WTC11 (cell line): ENCODE results near the gene ARMH1. TPM values are rescaled to one million over a fixed set of nuclear protein-coding genes. Genes with fewer than 3 reads are reported as not detected.

Experiments
- ATAC-seq: fragments of 200-7000 bp; cut with Tn5 transposase; 2 replicates; pipeline ENCODE4 v1.10.0; 2021; ENCODE audit warnings: mild to moderate bottlenecking, moderate library complexity
- CTCF ChIA-PET: fragments of 300-600 bp; sonication (Branson Sonifier 250); formaldehyde crosslinking; loops from one replicate; lab custom pipeline; 2021; ENCODE audit warnings: antibody characterized with exemption; lab: Charles Lee
- POLR2A ChIA-PET: fragments of 350-600 bp; sonication (Branson Sonifier 250); formaldehyde crosslinking; loops from one replicate; lab custom pipeline; 2021; ENCODE audit warnings: antibody characterized with exemption; lab: Charles Lee
- DNase-seq: peaks from one replicate; pipeline ENCODE4 v3.0.0; 2021; ENCODE audit warnings: low spot score
- H3K27ac Mint-ChIP-seq: 2 replicates; pipeline ENCODE4 v1.8.0; 2021; ENCODE audit warnings: mixed read lengths
- H3K27me3 Mint-ChIP-seq: 2 replicates; pipeline ENCODE4 v1.8.0; 2021; ENCODE audit warnings: low read depth, mild to moderate bottlenecking, moderate library complexity, mixed read lengths
- H3K36me3 Mint-ChIP-seq: 2 replicates; pipeline ENCODE4 v1.8.0; 2021; ENCODE audit warnings: mixed read lengths
- H3K4me1 Mint-ChIP-seq: 2 replicates; pipeline ENCODE4 v1.8.0; 2022; ENCODE audit warnings: mixed read lengths
- H3K4me3 Mint-ChIP-seq: 2 replicates; pipeline ENCODE4 v1.8.0; 2021; ENCODE audit warnings: mild to moderate bottlenecking, moderate library complexity, mixed read lengths
- H3K9me3 Mint-ChIP-seq: 2 replicates; pipeline ENCODE4 v1.8.0; 2021; ENCODE audit warnings: mixed read lengths
- ETV6 ChIP-seq: sonication (generic); formaldehyde crosslinking; IDR thresholded peaks from 2 replicates; pipeline ENCODE4 v1.8.1; 2022; ENCODE audit warnings: mild to moderate bottlenecking, missing genetic modification reagents
- GTF2I ChIP-seq: fragments of 250-450 bp; sonication (Bioruptor Pico); conservative IDR thresholded peaks from 2 replicates; pipeline ENCODE4 v1.4.0; 2021; ENCODE audit warnings: mild to moderate bottlenecking
- MXD4 ChIP-seq: fragments of 250-450 bp; sonication (Bioruptor Pico); IDR thresholded peaks from 2 replicates; pipeline ENCODE4 v1.8.0; 2021; ENCODE audit warnings: mild to moderate bottlenecking, moderate library complexity, borderline replicate concordance
- NR3C1 ChIP-seq: sonication (generic); formaldehyde crosslinking; conservative IDR thresholded peaks from 2 replicates; pipeline ENCODE4 v1.8.1; 2023; ENCODE audit warnings: low read depth, mild to moderate bottlenecking, missing genetic modification reagents
- RELA ChIP-seq: sonication (generic); formaldehyde crosslinking; IDR thresholded peaks from 2 replicates; pipeline ENCODE4 v1.8.1; 2022; ENCODE audit warnings: missing genetic modification reagents, mild to moderate bottlenecking, borderline replicate concordance
- TEAD1 ChIP-seq: sonication (generic); formaldehyde crosslinking; IDR thresholded peaks from 2 replicates; pipeline ENCODE4 v1.8.0; 2022; ENCODE audit warnings: mild to moderate bottlenecking, missing genetic modification reagents
- ZNF219 ChIP-seq: sonication (generic); formaldehyde crosslinking; IDR thresholded peaks from 2 replicates; pipeline ENCODE4 v1.8.0; 2023; ENCODE audit warnings: missing genetic modification reagents, mild to moderate bottlenecking, borderline replicate concordance
- ZNF263 ChIP-seq: sonication (generic); formaldehyde crosslinking; IDR thresholded peaks from 2 replicates; pipeline ENCODE4 v1.8.1; 2022; ENCODE audit warnings: low read depth, mild to moderate bottlenecking, moderate library complexity, missing genetic modification reagents
- total RNA-seq: library from RNA; stranded (reverse); gene quantifications from 3 replicates; pipeline ENCODE4 v1.2.3, GENCODE V29; 2021
- TF ChIP-seq, protein P1 (sequence below): sonication (generic); formaldehyde crosslinking; IDR thresholded peaks from 2 replicates; pipeline ENCODE4 v1.8.0; 2022; ENCODE audit warnings: missing genetic modification reagents
- TF ChIP-seq, protein P2 (sequence below): sonication (generic); formaldehyde crosslinking; IDR thresholded peaks from 2 replicates; pipeline ENCODE4 v1.8.1; 2022; ENCODE audit warnings: low read depth, missing genetic modification reagents, borderline replicate concordance
- TF ChIP-seq, protein P3 (sequence below): fragments of 250-450 bp; sonication (Bioruptor Pico); IDR thresholded peaks from 2 replicates; pipeline ENCODE4 v1.9.0; 2021; ENCODE audit warnings: mild to moderate bottlenecking
- TF ChIP-seq, protein P4 (sequence below): fragments of 200-600 bp; IDR thresholded peaks from 2 replicates; pipeline ENCODE4 v1.8.0; 2022; ENCODE audit warnings: antibody characterized with exemption
- TF ChIP-seq, protein P5 (sequence below): sonication (generic); formaldehyde crosslinking; IDR thresholded peaks from 2 replicates; pipeline ENCODE4 v1.8.0; 2022; ENCODE audit warnings: mild to moderate bottlenecking, missing genetic modification reagents
- TF ChIP-seq, protein P6 (sequence below): sonication (generic); formaldehyde crosslinking; IDR thresholded peaks from 2 replicates; pipeline ENCODE4 v1.8.1; 2023; ENCODE audit warnings: mild to moderate bottlenecking, missing genetic modification reagents, borderline replicate concordance
- TF ChIP-seq, protein P7 (sequence below): sonication (generic); formaldehyde crosslinking; IDR thresholded peaks from 2 replicates; pipeline ENCODE4 v1.8.1; 2023; ENCODE audit warnings: mild to moderate bottlenecking, missing genetic modification reagents, moderate library complexity
- TF ChIP-seq, protein P8 (sequence below): sonication (generic); formaldehyde crosslinking; conservative IDR thresholded peaks from 2 replicates; pipeline ENCODE4 v1.8.1; 2022; ENCODE audit warnings: mild to moderate bottlenecking, missing genetic modification reagents

The ARMH1 gene
- total RNA-seq, 1 experiment from 2014 or later: 0.74 TPM

DNA sequence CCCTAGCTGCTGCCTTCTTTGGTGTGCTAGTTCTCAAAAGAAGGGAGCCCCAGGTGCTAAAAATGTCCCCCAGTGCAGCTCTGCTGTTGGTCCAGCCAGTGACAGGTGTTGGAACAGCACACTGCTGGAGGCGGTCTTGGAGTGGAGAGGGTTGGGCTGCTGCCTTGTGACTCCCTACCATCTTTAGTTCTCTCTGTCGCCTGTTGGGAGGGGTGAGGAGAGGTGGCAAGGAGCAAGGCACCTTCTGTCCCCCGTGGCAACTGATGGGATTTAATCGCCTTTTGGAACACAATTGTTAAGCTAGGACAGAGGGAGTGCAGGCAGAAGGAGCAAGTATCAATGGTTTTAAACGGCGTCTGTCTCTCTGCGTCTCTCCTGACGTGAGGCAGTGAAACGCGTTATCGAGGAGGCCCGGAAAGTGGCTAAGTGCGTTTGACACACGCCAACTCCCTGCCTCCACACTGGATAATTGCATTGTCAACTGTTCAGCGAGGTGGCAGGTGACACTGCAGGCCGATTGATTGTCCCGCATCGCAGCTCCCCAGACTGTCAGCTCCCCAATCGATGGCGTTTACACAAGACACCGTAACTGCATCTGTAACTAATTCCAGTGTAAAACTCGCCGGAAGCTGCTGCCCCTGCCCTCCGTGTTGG lies 34.2 kb upstream of the ARMH1 start (continued):
- TF ChIP-seq, protein P1, sequence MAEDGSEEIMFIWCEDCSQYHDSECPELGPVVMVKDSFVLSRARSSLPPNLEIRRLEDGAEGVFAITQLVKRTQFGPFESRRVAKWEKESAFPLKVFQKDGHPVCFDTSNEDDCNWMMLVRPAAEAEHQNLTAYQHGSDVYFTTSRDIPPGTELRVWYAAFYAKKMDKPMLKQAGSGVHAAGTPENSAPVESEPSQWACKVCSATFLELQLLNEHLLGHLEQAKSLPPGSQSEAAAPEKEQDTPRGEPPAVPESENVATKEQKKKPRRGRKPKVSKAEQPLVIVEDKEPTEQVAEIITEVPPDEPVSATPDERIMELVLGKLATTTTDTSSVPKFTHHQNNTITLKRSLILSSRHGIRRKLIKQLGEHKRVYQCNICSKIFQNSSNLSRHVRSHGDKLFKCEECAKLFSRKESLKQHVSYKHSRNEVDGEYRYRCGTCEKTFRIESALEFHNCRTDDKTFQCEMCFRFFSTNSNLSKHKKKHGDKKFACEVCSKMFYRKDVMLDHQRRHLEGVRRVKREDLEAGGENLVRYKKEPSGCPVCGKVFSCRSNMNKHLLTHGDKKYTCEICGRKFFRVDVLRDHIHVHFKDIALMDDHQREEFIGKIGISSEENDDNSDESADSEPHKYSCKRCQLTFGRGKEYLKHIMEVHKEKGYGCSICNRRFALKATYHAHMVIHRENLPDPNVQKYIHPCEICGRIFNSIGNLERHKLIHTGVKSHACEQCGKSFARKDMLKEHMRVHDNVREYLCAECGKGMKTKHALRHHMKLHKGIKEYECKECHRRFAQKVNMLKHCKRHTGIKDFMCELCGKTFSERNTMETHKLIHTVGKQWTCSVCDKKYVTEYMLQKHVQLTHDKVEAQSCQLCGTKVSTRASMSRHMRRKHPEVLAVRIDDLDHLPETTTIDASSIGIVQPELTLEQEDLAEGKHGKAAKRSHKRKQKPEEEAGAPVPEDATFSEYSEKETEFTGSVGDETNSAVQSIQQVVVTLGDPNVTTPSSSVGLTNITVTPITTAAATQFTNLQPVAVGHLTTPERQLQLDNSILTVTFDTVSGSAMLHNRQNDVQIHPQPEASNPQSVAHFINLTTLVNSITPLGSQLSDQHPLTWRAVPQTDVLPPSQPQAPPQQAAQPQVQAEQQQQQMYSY (CRISPR knock-in tag): no peak
- no peak for TF ChIP-seq GTF2I (CRISPR knock-in tag)
- no peak for TF ChIP-seq NR3C1
- TF ChIP-seq TEAD1 (CRISPR knock-in tag): no peak
- TF ChIP-seq, protein P2, sequence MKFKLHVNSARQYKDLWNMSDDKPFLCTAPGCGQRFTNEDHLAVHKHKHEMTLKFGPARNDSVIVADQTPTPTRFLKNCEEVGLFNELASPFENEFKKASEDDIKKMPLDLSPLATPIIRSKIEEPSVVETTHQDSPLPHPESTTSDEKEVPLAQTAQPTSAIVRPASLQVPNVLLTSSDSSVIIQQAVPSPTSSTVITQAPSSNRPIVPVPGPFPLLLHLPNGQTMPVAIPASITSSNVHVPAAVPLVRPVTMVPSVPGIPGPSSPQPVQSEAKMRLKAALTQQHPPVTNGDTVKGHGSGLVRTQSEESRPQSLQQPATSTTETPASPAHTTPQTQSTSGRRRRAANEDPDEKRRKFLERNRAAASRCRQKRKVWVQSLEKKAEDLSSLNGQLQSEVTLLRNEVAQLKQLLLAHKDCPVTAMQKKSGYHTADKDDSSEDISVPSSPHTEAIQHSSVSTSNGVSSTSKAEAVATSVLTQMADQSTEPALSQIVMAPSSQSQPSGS (CRISPR knock-in tag): no peak
- TF ChIP-seq, protein P3, sequence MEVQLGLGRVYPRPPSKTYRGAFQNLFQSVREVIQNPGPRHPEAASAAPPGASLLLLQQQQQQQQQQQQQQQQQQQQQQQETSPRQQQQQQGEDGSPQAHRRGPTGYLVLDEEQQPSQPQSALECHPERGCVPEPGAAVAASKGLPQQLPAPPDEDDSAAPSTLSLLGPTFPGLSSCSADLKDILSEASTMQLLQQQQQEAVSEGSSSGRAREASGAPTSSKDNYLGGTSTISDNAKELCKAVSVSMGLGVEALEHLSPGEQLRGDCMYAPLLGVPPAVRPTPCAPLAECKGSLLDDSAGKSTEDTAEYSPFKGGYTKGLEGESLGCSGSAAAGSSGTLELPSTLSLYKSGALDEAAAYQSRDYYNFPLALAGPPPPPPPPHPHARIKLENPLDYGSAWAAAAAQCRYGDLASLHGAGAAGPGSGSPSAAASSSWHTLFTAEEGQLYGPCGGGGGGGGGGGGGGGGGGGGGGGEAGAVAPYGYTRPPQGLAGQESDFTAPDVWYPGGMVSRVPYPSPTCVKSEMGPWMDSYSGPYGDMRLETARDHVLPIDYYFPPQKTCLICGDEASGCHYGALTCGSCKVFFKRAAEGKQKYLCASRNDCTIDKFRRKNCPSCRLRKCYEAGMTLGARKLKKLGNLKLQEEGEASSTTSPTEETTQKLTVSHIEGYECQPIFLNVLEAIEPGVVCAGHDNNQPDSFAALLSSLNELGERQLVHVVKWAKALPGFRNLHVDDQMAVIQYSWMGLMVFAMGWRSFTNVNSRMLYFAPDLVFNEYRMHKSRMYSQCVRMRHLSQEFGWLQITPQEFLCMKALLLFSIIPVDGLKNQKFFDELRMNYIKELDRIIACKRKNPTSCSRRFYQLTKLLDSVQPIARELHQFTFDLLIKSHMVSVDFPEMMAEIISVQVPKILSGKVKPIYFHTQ (CRISPR knock-in tag): no peak
- no peak for TF ChIP-seq ZNF263 (CRISPR knock-in tag)
- TF ChIP-seq ETV6 (CRISPR knock-in tag): no peak
- TF ChIP-seq RELA (CRISPR knock-in tag): no peak

DNA sequence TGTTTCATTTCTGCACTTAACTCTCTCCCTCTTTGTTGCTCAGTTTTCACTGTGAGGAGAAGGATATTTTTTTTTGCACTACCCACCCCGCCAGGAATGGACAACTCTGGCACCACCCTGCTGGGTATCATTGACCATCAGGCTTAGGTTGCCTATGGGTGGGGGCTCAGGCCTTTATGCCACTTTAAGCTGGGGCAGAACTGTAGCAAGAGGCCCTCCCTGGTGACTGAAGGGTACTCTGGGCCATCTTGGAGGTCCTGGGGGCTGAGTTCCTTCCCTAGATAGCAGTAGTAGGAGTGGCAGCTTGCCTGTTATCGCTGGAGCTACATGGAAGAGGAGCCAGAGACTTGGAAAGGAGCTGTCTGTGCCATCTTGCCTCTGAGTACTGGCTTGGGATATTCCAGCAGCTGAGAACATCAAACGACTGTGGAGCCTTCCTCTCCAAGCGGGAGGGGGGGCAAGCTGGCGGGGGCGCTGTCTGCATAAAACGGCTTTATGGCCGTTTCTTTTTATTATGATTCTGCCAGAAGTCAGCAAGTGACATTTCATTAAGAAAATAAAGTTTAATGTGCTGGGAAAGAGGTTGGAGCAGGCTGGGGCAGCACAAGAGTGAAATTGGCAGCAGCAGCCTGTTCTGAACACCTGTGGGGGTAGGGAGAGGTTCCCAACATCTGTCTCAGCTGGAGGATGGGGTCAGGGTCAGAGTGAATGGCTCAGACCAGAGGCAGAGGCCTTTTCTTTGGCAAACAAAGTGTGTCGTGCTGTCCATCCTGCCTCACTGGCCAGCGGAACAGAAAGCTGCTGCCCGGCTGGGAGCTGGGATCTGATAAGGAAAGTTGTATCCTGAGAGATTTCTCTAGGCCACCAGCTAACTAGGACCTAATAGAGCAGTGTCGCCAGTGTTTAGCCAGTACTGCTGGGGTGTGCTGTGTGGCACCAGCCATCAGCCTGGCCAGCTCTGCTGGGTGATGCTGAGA lies 33.1 kb upstream of the ARMH1 start:
- Mint-ChIP-seq H3K27me3 (no peaks in the 10 kb centered on the region), H3K4me1 (no peaks in the 10 kb centered on the region), H3K4me3 (no peak overlapping the region), H3K9me3 (no peaks in the 10 kb centered on the region), H3K27ac (no peak overlapping the region), H3K36me3 (peaks cover 64% of the 10 kb centered on the region)
- DNase-seq (no peak), ATAC-seq (no peak)
- ChIA-PET CTCF (interaction anchor here (1.0 to 6.9 kb wide), 3 partner anchors 11 to 33 kb away, joined by 3 to 42 read pairs (median 4); no protein-coding TSS in a partner anchor), POLR2A (interaction anchor here (0.5 kb wide), 1 partner anchor 1198 kb away, joined by 3 read pairs; no protein-coding TSS in a partner anchor)
- TF ChIP-seq MXD4: no peak
- TF ChIP-seq, protein P4, sequence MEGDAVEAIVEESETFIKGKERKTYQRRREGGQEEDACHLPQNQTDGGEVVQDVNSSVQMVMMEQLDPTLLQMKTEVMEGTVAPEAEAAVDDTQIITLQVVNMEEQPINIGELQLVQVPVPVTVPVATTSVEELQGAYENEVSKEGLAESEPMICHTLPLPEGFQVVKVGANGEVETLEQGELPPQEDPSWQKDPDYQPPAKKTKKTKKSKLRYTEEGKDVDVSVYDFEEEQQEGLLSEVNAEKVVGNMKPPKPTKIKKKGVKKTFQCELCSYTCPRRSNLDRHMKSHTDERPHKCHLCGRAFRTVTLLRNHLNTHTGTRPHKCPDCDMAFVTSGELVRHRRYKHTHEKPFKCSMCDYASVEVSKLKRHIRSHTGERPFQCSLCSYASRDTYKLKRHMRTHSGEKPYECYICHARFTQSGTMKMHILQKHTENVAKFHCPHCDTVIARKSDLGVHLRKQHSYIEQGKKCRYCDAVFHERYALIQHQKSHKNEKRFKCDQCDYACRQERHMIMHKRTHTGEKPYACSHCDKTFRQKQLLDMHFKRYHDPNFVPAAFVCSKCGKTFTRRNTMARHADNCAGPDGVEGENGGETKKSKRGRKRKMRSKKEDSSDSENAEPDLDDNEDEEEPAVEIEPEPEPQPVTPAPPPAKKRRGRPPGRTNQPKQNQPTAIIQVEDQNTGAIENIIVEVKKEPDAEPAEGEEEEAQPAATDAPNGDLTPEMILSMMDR: no peak
- no peak for TF ChIP-seq ZNF219 (CRISPR knock-in tag)
- TF ChIP-seq, protein P5, sequence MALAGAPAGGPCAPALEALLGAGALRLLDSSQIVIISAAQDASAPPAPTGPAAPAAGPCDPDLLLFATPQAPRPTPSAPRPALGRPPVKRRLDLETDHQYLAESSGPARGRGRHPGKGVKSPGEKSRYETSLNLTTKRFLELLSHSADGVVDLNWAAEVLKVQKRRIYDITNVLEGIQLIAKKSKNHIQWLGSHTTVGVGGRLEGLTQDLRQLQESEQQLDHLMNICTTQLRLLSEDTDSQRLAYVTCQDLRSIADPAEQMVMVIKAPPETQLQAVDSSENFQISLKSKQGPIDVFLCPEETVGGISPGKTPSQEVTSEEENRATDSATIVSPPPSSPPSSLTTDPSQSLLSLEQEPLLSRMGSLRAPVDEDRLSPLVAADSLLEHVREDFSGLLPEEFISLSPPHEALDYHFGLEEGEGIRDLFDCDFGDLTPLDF (CRISPR knock-in tag): no peak
- TF ChIP-seq, protein P6, sequence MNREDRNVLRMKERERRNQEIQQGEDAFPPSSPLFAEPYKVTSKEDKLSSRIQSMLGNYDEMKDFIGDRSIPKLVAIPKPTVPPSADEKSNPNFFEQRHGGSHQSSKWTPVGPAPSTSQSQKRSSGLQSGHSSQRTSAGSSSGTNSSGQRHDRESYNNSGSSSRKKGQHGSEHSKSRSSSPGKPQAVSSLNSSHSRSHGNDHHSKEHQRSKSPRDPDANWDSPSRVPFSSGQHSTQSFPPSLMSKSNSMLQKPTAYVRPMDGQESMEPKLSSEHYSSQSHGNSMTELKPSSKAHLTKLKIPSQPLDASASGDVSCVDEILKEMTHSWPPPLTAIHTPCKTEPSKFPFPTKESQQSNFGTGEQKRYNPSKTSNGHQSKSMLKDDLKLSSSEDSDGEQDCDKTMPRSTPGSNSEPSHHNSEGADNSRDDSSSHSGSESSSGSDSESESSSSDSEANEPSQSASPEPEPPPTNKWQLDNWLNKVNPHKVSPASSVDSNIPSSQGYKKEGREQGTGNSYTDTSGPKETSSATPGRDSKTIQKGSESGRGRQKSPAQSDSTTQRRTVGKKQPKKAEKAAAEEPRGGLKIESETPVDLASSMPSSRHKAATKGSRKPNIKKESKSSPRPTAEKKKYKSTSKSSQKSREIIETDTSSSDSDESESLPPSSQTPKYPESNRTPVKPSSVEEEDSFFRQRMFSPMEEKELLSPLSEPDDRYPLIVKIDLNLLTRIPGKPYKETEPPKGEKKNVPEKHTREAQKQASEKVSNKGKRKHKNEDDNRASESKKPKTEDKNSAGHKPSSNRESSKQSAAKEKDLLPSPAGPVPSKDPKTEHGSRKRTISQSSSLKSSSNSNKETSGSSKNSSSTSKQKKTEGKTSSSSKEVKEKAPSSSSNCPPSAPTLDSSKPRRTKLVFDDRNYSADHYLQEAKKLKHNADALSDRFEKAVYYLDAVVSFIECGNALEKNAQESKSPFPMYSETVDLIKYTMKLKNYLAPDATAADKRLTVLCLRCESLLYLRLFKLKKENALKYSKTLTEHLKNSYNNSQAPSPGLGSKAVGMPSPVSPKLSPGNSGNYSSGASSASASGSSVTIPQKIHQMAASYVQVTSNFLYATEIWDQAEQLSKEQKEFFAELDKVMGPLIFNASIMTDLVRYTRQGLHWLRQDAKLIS (CRISPR knock-in tag): no peak
- TF ChIP-seq, protein P7, sequence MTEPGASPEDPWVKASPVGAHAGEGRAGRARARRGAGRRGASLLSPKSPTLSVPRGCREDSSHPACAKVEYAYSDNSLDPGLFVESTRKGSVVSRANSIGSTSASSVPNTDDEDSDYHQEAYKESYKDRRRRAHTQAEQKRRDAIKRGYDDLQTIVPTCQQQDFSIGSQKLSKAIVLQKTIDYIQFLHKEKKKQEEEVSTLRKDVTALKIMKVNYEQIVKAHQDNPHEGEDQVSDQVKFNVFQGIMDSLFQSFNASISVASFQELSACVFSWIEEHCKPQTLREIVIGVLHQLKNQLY (CRISPR knock-in tag): no peak
- TF ChIP-seq, protein P8, sequence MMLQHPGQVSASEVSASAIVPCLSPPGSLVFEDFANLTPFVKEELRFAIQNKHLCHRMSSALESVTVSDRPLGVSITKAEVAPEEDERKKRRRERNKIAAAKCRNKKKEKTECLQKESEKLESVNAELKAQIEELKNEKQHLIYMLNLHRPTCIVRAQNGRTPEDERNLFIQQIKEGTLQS (CRISPR knock-in tag): no peak
